Measurements from ENCODE around the gene ITIH6.
A peak's percentile ranks its signal among the peaks of the same experiment; 100 is the strongest.
"Not testable (repeated sequence)": the region's sequence is repeated elsewhere in the genome, so short reads cannot be mapped to it uniquely, and the experiment has no call there.

Gene ITIH6

GRCh38 chrX:54808109-54808604 lies 10.1 kb upstream of the ITIH6 start:
- peak in 1 of 2 experiments; percentile 6 for DNase-seq (ENCODE audit: low read depth in 2 of 2)

GRCh38 chrX:54807524-54808108 lies 9.6 kb upstream of the ITIH6 start, which contains the start of gene MAGED2:
TSS of gene MAGED2 (plus strand) at chrX:54807745. CDS start at chrX:54809332, 1,587 bp downstream.
- DNase-seq (ENCODE audit: low read depth in 2 of 2), result no peak

GRCh38 chrX:54799046-54799445 lies 991 bp upstream of the ITIH6 start:
- no peak for DNase-seq (ENCODE audit: low read depth in 2 of 2)

GRCh38 chrX:54794795-54795194 lies 3.3 kb downstream of the ITIH6 start:
- no peak for DNase-seq (ENCODE audit: low read depth in 2 of 2)

GRCh38 chrX:54794028-54794427 lies 4.0 kb downstream of the ITIH6 start:
- no peak for DNase-seq (ENCODE audit: low read depth in 2 of 2)

GRCh38 chrX:54789405-54789804 lies 8.7 kb downstream of the ITIH6 start:
- not testable (repeated sequence) for DNase-seq (ENCODE audit: low read depth in 2 of 2)

GRCh38 chrX:54788446-54788845 lies 9.6 kb downstream of the ITIH6 start:
- DNase-seq (ENCODE audit: low read depth in 2 of 2), result no peak

- no peak for DNase-seq (ENCODE audit: low read depth in 2 of 2)
These were observed 11.1 kb downstream of the ITIH6 start for GRCh38 chrX:54786967-54787366.

- no peak for DNase-seq (ENCODE audit: low read depth in 2 of 2)
These were observed 12.2 kb downstream of the ITIH6 start for GRCh38 chrX:54785901-54786300.

- no peak for DNase-seq (ENCODE audit: low read depth in 2 of 2)
These were observed 20.9 kb downstream of the ITIH6 start for GRCh38 chrX:54776987-54777672.

GRCh38 chrX:54776061-54776460 lies 22.0 kb downstream of the ITIH6 start:
- no peak for DNase-seq (ENCODE audit: low read depth in 2 of 2)

GRCh38 chrX:54774391-54775094 lies 23.5 kb downstream of the ITIH6 start:
- not testable (repeated sequence) for DNase-seq (ENCODE audit: low read depth in 2 of 2)

GRCh38 chrX:54758114-54759055 lies 39.7 kb downstream of the ITIH6 start:
- no peak for DNase-seq (ENCODE audit: low read depth in 2 of 2)

GRCh38 chrX:54754854-54755253 lies 43.2 kb downstream of the ITIH6 start:
- no peak for DNase-seq (ENCODE audit: low read depth in 2 of 2)

GRCh38 chrX:54748626-54749025 lies 49.4 kb downstream of the ITIH6 start:
- DNase-seq (ENCODE audit: low read depth in 2 of 2), result no peak

- DNase-seq (ENCODE audit: low read depth in 2 of 2), result no peak
These were observed 50.2 kb downstream of the ITIH6 start for GRCh38 chrX:54747733-54748393.

GRCh38 chrX:54746928-54747327 lies 51.1 kb downstream of the ITIH6 start:
- DNase-seq (ENCODE audit: low read depth in 2 of 2), result no peak

- no peak for DNase-seq (ENCODE audit: low read depth in 2 of 2)
These were observed 52.4 kb downstream of the ITIH6 start for GRCh38 chrX:54745676-54746075.

GRCh38 chrX:54738567-54738966 lies 59.5 kb downstream of the ITIH6 start:
- not testable (repeated sequence) for DNase-seq (ENCODE audit: low read depth in 2 of 2)

GRCh38 chrX:54736298-54736942 lies 61.6 kb downstream of the ITIH6 start:
- DNase-seq (ENCODE audit: low read depth in 2 of 2), result not testable (repeated sequence)

Measured in stimulated activated CD4-positive, alpha-beta T cell treated with anti-CD3 and anti-CD28 coated beads, Interleukin-12 subunit alpha, Interleukin-12 subunit beta, amount 100 ng/mL, for 24 hours (primary cell).